Astrocyte of the cerebellum (primary cell): ENCODE results near the gene GRM5.

ENCODE experiments used
- DNase-seq: peaks from one replicate; pipeline ENCODE4 v3.0.0-alpha.2; 2011; ENCODE audit warnings: low read depth
- H3K4me3 ChIP-seq: 2 replicates; pipeline ENCODE4 v1.5.1; 2011; ENCODE audit warnings: mild to moderate bottlenecking, low read depth, low read length, moderate library complexity
- in situ Hi-C: cut with HindIII; loops from 2 replicates; pipeline ENCODE4 v1.10.0; 2017; ENCODE audit warnings: low sequenced_read_pairs
- TF ChIP-seq, protein P1 (sequence below): IDR thresholded peaks from 2 replicates; pipeline ENCODE4 v1.5.1; 2012; ENCODE audit warnings: low read length, low read depth, moderate library complexity, mild to moderate bottlenecking; ENCODE audit errors: missing control alignments

GRM5 gene

DNA sequence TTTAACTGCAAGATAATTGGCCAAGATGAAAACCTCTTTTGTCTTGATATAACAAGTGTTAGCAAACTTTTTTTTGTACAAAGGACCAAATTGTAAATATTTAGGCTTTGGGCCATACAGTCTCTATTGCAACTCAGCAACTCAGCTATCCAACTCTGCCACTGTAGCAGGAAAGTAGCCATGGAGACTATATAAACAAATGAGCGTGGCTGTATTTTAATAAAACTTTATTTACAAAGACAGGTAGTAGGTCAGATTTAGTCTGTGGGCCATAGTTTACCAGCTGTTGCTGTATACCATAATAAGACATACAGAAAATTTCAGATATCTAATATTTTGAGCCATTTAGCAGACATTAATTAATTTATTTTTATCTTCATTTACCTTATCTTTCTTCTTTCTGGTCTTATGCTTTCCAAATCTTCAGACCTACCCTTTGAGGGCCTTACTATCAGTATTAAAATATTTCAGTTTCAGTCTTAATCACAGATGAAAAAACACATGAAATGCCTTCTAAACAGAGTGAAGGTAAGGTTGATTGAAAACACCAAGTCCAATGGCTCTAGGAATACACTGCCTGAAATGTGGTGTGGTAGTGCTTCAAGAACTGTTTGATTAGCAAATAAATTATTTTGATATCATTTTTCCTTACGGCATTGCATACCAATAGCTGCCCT is 471.4 kb downstream of the GRM5 start:
- DNase-seq, result no peak
- TF ChIP-seq, protein P1, sequence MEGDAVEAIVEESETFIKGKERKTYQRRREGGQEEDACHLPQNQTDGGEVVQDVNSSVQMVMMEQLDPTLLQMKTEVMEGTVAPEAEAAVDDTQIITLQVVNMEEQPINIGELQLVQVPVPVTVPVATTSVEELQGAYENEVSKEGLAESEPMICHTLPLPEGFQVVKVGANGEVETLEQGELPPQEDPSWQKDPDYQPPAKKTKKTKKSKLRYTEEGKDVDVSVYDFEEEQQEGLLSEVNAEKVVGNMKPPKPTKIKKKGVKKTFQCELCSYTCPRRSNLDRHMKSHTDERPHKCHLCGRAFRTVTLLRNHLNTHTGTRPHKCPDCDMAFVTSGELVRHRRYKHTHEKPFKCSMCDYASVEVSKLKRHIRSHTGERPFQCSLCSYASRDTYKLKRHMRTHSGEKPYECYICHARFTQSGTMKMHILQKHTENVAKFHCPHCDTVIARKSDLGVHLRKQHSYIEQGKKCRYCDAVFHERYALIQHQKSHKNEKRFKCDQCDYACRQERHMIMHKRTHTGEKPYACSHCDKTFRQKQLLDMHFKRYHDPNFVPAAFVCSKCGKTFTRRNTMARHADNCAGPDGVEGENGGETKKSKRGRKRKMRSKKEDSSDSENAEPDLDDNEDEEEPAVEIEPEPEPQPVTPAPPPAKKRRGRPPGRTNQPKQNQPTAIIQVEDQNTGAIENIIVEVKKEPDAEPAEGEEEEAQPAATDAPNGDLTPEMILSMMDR, result no peak
- in situ Hi-C loops, result no loop called here
- no peak overlapping the region for H3K4me3 ChIP-seq

DNA sequence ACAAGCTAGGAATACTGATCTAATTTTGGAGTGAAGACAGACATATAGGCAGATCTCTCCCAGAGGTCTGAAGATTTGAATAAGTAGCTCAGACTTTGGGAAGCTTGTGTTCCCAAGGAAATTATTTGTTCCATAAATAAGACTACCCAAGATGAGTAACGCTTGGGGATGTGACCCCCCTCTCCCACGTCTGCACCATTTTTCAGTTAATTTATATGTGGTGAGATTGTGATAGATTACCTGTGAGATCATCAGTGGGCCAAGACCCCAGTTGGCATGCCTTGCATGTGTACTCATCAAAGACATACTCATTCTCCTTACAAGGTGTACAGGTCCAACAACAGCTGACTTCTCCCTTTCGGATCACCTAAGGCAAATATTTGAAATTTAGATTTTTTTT is 475.4 kb downstream of the GRM5 start:
- H3K4me3 ChIP-seq, result no peak overlapping the region
- TF ChIP-seq, protein P1, result no peak
- in situ Hi-C loops, result no loop called here
- DNase-seq, result peak; percentile 6

DNA sequence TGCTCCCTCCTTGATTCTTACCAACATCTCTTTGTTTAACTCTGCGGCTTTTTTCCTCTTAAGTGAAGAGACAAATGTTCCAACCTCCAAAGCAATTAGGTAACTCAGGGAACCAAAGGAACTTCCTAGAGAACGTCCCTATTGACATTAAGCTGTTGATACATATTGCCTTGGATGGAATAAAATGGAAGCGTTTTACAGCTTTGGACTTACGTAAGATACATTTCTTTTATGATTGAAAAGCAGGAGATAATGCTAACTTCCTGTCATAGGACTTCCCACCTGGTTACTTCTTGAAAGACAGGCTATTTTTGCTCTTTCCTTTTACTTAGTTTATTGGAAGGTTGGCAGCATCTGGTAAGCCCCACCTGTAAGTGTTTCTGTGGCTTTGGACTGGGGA is 482.5 kb downstream of the GRM5 start:
- TF ChIP-seq, protein P1, result no peak
- in situ Hi-C loops, result no loop called here
- H3K4me3 ChIP-seq, result no peak overlapping the region

DNA sequence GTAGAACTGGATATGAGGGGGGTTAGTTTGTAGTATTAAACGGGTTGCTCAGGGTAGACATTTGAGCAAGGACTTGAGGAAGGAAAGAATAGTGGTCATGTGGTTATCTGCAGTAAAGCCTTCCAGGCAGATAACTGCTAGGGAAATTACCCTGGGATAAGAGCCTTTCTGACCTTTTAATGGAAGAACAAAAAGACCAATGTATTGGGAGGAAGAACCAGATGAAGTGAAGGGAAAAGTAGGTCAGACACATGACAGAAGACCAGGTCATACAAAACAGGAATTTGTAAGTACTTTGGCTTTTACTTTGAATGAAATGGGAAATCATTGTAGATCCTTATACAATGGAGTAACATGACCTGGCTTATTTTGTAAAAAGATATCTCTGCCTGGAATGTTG is 486.3 kb downstream of the GRM5 start:
- in situ Hi-C loops, result no loop called here
- TF ChIP-seq, protein P1, result no peak
- DNase-seq, result no peak
- H3K4me3 ChIP-seq, result no peak overlapping the region

More for the DNA sequence above, 482.5 kb downstream of the GRM5 start:
- no peak for DNase-seq

DNA sequence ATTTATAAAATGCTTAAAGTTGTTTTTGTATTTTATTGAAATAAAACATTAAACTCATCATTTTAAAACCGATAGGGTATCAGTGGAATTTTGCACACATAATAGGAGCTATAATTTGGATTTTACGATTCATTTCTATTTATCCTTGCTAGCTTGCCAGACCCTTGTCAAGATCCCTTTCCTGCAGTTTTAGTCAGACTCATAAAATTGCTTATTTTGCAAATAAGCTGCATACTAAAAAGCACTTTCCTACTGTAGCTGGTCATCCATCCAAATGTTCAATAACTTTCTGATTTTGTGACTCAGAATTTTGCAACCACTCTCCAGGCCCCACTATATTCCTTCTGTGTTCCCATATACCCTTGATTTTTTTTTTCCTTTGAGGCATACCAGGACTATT is 489.0 kb downstream of the GRM5 start:
- H3K4me3 ChIP-seq, result no peak overlapping the region
- TF ChIP-seq, protein P1, result no peak
- in situ Hi-C loops, result no loop called here

DNA sequence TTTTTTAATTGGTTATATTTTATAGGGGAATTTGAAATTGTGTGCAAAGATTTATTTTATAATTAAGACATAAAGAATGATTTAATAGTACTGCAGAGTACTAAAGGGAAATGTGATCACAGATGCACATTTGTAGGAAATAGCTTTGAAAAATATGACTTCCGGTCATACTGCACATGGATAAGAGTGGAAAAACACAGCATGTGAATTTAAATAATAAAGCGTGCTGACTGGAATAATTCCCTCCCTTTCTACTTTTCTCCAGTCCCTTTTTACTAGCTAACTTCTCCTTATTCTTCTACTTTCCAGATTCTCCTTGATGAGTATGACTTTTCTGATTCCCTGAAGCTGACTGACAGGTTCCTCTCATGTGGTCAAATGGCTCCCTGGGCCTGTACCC is 489.9 kb downstream of the GRM5 start:
- TF ChIP-seq, protein P1, result no peak
- DNase-seq, result no peak
- in situ Hi-C loops, result no loop called here
- H3K4me3 ChIP-seq, result no peak overlapping the region

More for the DNA sequence above, 489.0 kb downstream of the GRM5 start:
- no peak for DNase-seq
